ENCODE data around the gene ULBP2.

ULBP2 gene

GRCh38 chr6:149991838-149992237, 50.0 kb downstream of the ULBP2 start:
- no peak for ATAC-seq
- TF ChIP-seq RARB (CRISPR knock-in tag; IDR thresholded peaks at IDR 0.05): no peak
- TF ChIP-seq TCF4 (CRISPR knock-in tag; IDR thresholded peaks at IDR 0.05; ENCODE audit: borderline replicate concordance): no peak
- no peak for TF ChIP-seq ZNF8 (CRISPR knock-in tag; IDR thresholded peaks at IDR 0.05)
- TF ChIP-seq PATZ1 (CRISPR knock-in tag; IDR thresholded peaks at IDR 0.05; ENCODE audit: borderline replicate concordance): no peak
- no peak for TF ChIP-seq SNAI2 (CRISPR knock-in tag; IDR thresholded peaks at IDR 0.05)

- TF ChIP-seq POU6F1 (CRISPR knock-in tag; IDR thresholded peaks at IDR 0.05; ENCODE audit: borderline replicate concordance, low read depth) (no peak), OSR1 (CRISPR knock-in tag; IDR thresholded peaks at IDR 0.05) (no peak), PPARA (CRISPR knock-in tag; IDR thresholded peaks at IDR 0.05; ENCODE audit: borderline replicate concordance) (no peak), CSDC2 (CRISPR knock-in tag; IDR thresholded peaks at IDR 0.05) (no peak), SNAI2 (CRISPR knock-in tag; IDR thresholded peaks at IDR 0.05) (no peak), ISL1 (CRISPR knock-in tag; IDR thresholded peaks at IDR 0.05) (no peak), TOX (CRISPR knock-in tag; IDR thresholded peaks at IDR 0.05; ENCODE audit: borderline replicate concordance) (no peak), ZFP30 (CRISPR knock-in tag; IDR thresholded peaks at IDR 0.05) (no peak), BACH2 (CRISPR knock-in tag; IDR thresholded peaks at IDR 0.05; ENCODE audit: borderline replicate concordance) (no peak), ZNF70 (CRISPR knock-in tag; IDR thresholded peaks at IDR 0.05) (no peak), RARB (CRISPR knock-in tag; IDR thresholded peaks at IDR 0.05) (no peak), ZNF565 (CRISPR knock-in tag; conservative IDR thresholded peaks at IDR 0.05; ENCODE audit: low read depth) (no peak), ARNTL (CRISPR knock-in tag; IDR thresholded peaks at IDR 0.05; ENCODE audit: borderline replicate concordance, low read depth) (no peak), CSRNP3 (CRISPR knock-in tag; IDR thresholded peaks at IDR 0.05) (no peak), PATZ1 (CRISPR knock-in tag; IDR thresholded peaks at IDR 0.05; ENCODE audit: borderline replicate concordance) (no peak), ZNF8 (CRISPR knock-in tag; IDR thresholded peaks at IDR 0.05) (no peak), CREB5 (CRISPR knock-in tag; IDR thresholded peaks at IDR 0.05; ENCODE audit: low read depth) (no peak), ZC3H10 (CRISPR knock-in tag; IDR thresholded peaks at IDR 0.05) (no peak)
- no peak for ATAC-seq
These were observed 53.5 kb downstream of the ULBP2 start for GRCh38 chr6:149995235-149995750.

- no peak for ATAC-seq
- no peak for TF ChIP-seq CSRNP3 (CRISPR knock-in tag; IDR thresholded peaks at IDR 0.05)
- TF ChIP-seq TSHZ2 (CRISPR knock-in tag; IDR thresholded peaks at IDR 0.05): no peak
- no peak for TF ChIP-seq ESRRG (CRISPR knock-in tag; IDR thresholded peaks at IDR 0.05)
- no peak for TF ChIP-seq CSDC2 (CRISPR knock-in tag; IDR thresholded peaks at IDR 0.05)
- no peak for TF ChIP-seq ZC3H10 (CRISPR knock-in tag; IDR thresholded peaks at IDR 0.05)
- no peak for TF ChIP-seq ARNTL (CRISPR knock-in tag; IDR thresholded peaks at IDR 0.05; ENCODE audit: borderline replicate concordance, low read depth)
- TF ChIP-seq TOX (CRISPR knock-in tag; IDR thresholded peaks at IDR 0.05; ENCODE audit: borderline replicate concordance): no peak
- TF ChIP-seq ZFP30 (CRISPR knock-in tag; IDR thresholded peaks at IDR 0.05): no peak
- no peak for TF ChIP-seq CREB5 (CRISPR knock-in tag; IDR thresholded peaks at IDR 0.05; ENCODE audit: low read depth)
These were observed 54.2 kb downstream of the ULBP2 start for GRCh38 chr6:149995971-149996370.

Data from SK-N-SH treated with all-trans-retinoic acid at 6 μM for 48 hours (cell line).